HFFc6 (cell line): ENCODE results near the gene TLX3. TPM values are rescaled to one million over a fixed set of nuclear protein-coding genes. Genes with fewer than 3 reads are reported as not detected.

Source experiments
- DNase-seq: peaks from one replicate; pipeline ENCODE4 v3.0.0-alpha.2; 2018
- H3K27ac Mint-ChIP-seq: 2 replicates; pipeline ENCODE4 v1.8.0; 2020; ENCODE audit warnings: mild to moderate bottlenecking, mixed read lengths
- H3K27me3 Mint-ChIP-seq: 2 replicates; pipeline ENCODE4 v1.8.0; 2021; ENCODE audit warnings: mild to moderate bottlenecking, moderate library complexity, mixed read lengths; ENCODE audit not compliant: insufficient read depth
- H3K36me3 Mint-ChIP-seq: 2 replicates; pipeline ENCODE4 v1.8.0; 2021; ENCODE audit warnings: low read depth, mixed read lengths
- H3K4me1 Mint-ChIP-seq: 2 replicates; pipeline ENCODE4 v1.8.0; 2020; ENCODE audit warnings: low read depth, mixed read lengths
- H3K4me3 Mint-ChIP-seq: 2 replicates; pipeline ENCODE4 v1.8.0; 2020; ENCODE audit warnings: mild to moderate bottlenecking, moderate library complexity, mixed read lengths
- H3K9me3 Mint-ChIP-seq: 2 replicates; pipeline ENCODE4 v1.8.0; 2020; ENCODE audit warnings: mild to moderate bottlenecking, mixed read lengths
- total RNA-seq, 6 experiments: library from RNA; stranded (reverse); fragmentation: NEBNext Ultra II Directional; extraction: Animal tissue kit (Norgen Biotek cat#: 25700); gene quantifications; 2 replicates in 1 of 6; 3 replicates in 5 of 6; pipeline ENCODE4 v1.2.3, GENCODE V29; 2021
- TF ChIP-seq, protein P1 (sequence below): fragments of 200-600 bp; sonication (generic); IDR thresholded peaks from 2 replicates; pipeline ENCODE4 v1.5.0; 2021; ENCODE audit warnings: antibody characterized with exemption, mild to moderate bottlenecking

TLX3 gene
- total RNA-seq, 6 experiments from 2014 or later = not detected

DNA sequence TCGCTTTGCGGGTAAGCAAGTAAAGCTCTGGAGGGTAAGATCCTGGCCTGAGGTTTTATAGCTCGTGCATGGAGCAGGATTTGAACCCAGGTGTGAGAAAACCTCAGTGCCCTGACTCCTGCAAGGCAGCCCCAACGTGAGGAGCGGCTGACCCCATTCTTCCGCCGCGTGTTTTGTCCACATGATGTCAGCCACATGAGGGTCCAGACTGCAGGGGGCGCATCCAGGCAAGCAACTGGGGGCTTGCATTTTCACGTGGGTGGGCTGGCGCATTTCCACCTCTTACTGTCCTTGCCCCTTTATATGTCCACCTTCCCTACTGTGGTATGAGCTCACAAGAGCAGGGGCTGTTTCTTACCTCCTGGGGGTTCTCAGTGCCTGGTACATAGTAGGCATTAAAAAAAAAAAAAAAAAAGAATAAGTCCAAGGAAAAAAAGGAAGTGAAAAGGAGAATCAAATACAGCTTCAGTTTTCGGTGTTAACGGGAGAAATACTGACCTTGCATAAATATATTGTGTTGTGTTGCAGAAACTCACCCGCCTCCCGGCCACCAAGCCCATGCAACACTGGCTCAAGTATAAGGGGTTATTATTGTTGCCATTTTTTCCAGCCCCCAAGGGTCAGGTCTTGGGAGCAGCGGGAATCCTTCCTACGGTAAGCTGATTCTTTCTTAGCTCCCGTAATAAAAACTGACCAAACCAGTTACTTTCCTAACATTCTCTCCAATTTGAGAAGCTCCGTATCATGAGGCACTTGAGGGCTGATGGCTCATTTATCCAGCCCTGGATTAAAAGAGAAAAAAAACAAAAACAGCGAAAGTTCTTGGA is 15.0 kb downstream of the TLX3 start:
- Mint-ChIP-seq H3K4me1 (no peaks in the 10 kb centered on the region), H3K27me3 (peaks cover 59% of the 10 kb centered on the region), H3K4me3 (no peak overlapping the region), H3K36me3 (no peaks in the 10 kb centered on the region), H3K9me3 (no peaks in the 10 kb centered on the region), H3K27ac (no peak overlapping the region)
- TF ChIP-seq, protein P1, sequence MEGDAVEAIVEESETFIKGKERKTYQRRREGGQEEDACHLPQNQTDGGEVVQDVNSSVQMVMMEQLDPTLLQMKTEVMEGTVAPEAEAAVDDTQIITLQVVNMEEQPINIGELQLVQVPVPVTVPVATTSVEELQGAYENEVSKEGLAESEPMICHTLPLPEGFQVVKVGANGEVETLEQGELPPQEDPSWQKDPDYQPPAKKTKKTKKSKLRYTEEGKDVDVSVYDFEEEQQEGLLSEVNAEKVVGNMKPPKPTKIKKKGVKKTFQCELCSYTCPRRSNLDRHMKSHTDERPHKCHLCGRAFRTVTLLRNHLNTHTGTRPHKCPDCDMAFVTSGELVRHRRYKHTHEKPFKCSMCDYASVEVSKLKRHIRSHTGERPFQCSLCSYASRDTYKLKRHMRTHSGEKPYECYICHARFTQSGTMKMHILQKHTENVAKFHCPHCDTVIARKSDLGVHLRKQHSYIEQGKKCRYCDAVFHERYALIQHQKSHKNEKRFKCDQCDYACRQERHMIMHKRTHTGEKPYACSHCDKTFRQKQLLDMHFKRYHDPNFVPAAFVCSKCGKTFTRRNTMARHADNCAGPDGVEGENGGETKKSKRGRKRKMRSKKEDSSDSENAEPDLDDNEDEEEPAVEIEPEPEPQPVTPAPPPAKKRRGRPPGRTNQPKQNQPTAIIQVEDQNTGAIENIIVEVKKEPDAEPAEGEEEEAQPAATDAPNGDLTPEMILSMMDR = peak; percentile 21; the same call in 1 of the 2 replicates
- no peak for DNase-seq

DNA sequence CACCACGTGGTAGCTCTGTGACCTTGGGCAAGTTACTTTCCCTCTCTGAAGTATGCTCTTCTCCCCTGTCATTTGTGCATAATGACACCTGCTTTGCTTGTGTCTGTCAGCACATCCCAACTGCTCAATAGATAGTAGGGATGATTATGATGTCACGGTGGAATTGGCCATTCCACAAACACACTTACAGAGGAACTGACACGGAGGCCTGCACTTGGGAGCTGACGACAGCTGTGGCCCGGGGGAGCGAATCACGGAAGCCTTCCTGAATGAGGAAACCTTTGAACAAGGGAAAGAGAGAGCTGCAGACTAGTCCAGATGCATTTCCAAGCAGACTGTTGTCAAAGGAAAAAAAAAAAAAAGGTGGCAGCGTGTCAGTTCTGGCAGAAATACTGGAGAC is 21.0 kb downstream of the TLX3 start:
- H3K27me3 Mint-ChIP-seq = peaks cover 40% of the 10 kb centered on the region
- no peak overlapping the region for H3K27ac Mint-ChIP-seq
- H3K9me3 Mint-ChIP-seq = no peaks in the 10 kb centered on the region
- no peaks in the 10 kb centered on the region for H3K4me1 Mint-ChIP-seq
- no peak for DNase-seq
- H3K4me3 Mint-ChIP-seq = no peak overlapping the region
- no peaks in the 10 kb centered on the region for H3K36me3 Mint-ChIP-seq
- TF ChIP-seq, protein P1 = no peak

DNA sequence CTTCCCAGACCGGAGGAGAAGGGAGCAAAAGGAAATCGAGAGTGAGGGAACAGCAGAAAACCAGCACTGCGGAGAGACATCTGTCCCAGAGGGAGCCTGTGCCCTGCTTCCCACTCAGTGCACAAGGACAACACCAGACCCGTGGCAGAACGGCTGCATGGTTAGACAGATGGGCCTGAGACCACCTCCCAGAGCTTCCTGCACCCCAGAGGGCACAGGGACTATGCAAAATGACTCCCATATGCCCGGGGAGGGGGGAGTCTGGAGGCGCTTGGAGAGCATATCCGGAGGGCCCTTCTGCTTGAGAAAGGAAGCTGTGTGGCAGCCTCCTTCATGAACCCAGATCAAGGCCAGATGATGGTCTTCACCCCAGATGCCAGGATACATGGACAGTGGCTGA is 26.6 kb downstream of the TLX3 start:
- Mint-ChIP-seq H3K36me3 (no peaks in the 10 kb centered on the region), H3K4me1 (peaks cover 17% of the 10 kb centered on the region), H3K9me3 (no peaks in the 10 kb centered on the region), H3K4me3 (no peak overlapping the region), H3K27ac (no peak overlapping the region), H3K27me3 (peaks cover 14% of the 10 kb centered on the region)
- TF ChIP-seq, protein P1 = no peak
- DNase-seq = no peak

DNA sequence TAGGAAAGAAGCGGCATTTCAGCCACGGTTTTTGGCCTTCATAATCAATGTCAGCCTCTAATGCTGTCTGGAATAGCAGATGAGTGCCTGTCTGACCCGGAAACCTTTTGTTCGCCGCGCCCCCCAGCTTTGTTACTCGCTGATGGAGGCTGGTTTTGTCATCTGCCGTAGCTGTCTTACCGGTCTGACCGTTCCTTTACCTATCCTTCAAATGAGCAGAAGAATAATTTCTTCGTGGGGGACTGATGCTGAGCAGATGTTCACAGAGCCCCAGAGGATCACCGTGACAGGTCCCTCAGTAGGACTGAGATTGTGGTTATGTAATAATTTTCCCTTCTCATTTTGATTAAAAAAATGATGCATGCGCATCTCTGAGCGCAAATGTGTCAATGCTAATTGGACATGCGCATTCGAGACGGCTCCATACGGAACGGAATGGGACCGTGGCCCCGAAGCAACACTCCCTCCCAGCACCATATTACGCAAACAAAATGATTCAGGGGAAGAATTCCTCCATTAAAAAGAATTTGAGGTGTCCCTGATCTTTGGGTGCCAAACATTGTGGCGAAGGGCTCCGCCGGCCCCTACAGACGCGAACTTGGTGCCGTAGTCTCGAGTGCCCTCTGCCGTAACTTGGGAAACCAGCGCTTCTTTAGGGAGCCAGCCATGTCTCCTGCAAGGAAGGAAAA is 27.6 kb downstream of the TLX3 start:
- peaks cover 14% of the 10 kb centered on the region for H3K27me3 Mint-ChIP-seq
- peak; percentile 58 for DNase-seq
- TF ChIP-seq, protein P1 = peak; percentile 78

DNA sequence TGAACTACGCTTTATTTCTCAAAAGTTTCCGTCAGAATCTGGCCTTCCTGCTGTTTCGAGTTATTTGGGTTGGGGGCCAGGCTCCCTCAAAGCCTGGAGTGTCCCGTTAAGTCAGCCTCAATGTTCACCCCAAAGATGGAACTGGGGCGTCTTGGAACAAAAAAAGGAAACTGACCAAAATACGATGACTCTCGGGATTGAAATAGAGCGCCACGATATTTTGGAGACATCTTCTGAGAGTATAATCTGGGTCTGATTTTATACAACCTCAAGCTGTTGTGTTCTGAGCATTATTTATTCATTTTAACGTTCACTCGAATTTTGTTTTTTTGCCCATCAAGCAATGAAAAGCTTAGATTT is 28.1 kb downstream of the TLX3 start:
- no peak for DNase-seq
- Mint-ChIP-seq H3K9me3 (no peaks in the 10 kb centered on the region), H3K4me1 (peaks cover 17% of the 10 kb centered on the region), H3K27me3 (peaks cover 12% of the 10 kb centered on the region), H3K27ac (no peak overlapping the region; the same call in 1 of the 2 replicates), H3K4me3 (peak overlapping the region; percentile 92), H3K36me3 (no peaks in the 10 kb centered on the region)
- TF ChIP-seq, protein P1 = peak; percentile 23

More for the DNA sequence above, 27.6 kb downstream of the TLX3 start:
- Mint-ChIP-seq H3K9me3 (no peaks in the 10 kb centered on the region), H3K27ac (no peak overlapping the region), H3K4me1 (peaks cover 17% of the 10 kb centered on the region), H3K36me3 (no peaks in the 10 kb centered on the region), H3K4me3 (peak overlapping the region; percentile 92)
